SK-N-SH treated with all-trans-retinoic acid at 6 μM for 48 hours (cell line): ENCODE measurements around the gene TMEM127.

ENCODE experiments used
- BACH2 ChIP-seq: fragments of 250-450 bp; sonication (Bioruptor Pico); IDR thresholded peaks from 2 replicates; pipeline ENCODE4 v1.9.0; 2021; ENCODE audit warnings: mild to moderate bottlenecking, borderline replicate concordance
- CREB5 ChIP-seq: fragments of 250-450 bp; sonication (Bioruptor Pico); IDR thresholded peaks from 2 replicates; pipeline ENCODE4 v1.5.1; 2020; ENCODE audit warnings: low read depth, mild to moderate bottlenecking, moderate library complexity
- CSRNP3 ChIP-seq: fragments of 250-450 bp; sonication (Bioruptor Pico); IDR thresholded peaks from 2 replicates; pipeline ENCODE4 v1.5.1; 2021; ENCODE audit warnings: mild to moderate bottlenecking, moderate library complexity
- ESRRG ChIP-seq: fragments of 250-450 bp; sonication (Bioruptor Pico); IDR thresholded peaks from 2 replicates; pipeline ENCODE4 v1.6.1; 2021; ENCODE audit warnings: mild to moderate bottlenecking
- OSR1 ChIP-seq: fragments of 250-450 bp; sonication (Bioruptor Pico); IDR thresholded peaks from 2 replicates; pipeline ENCODE4 v1.8.0; 2022; ENCODE audit warnings: moderate library complexity, mild to moderate bottlenecking, inconsistent platforms
- PATZ1 ChIP-seq: fragments of 250-450 bp; sonication (Bioruptor Pico); IDR thresholded peaks from 2 replicates; pipeline ENCODE4 v1.8.0; 2020; ENCODE audit warnings: mild to moderate bottlenecking, moderate library complexity, borderline replicate concordance
- PPARA ChIP-seq: fragments of 250-450 bp; sonication (Bioruptor Pico); IDR thresholded peaks from 2 replicates; pipeline ENCODE4 v1.5.0; 2020; ENCODE audit warnings: mild to moderate bottlenecking, borderline replicate concordance
- TCF4 ChIP-seq: fragments of 250-450 bp; sonication (Bioruptor Pico); IDR thresholded peaks from 2 replicates; pipeline ENCODE4 v1.8.0; 2021; ENCODE audit warnings: mild to moderate bottlenecking, moderate library complexity, borderline replicate concordance
- TOX ChIP-seq: fragments of 250-450 bp; sonication (Bioruptor Pico); IDR thresholded peaks from 2 replicates; pipeline ENCODE4 v1.8.0; 2021; ENCODE audit warnings: mild to moderate bottlenecking, moderate library complexity, borderline replicate concordance
- ZC3H10 ChIP-seq: fragments of 250-450 bp; sonication (Bioruptor Pico); IDR thresholded peaks from 2 replicates; pipeline ENCODE4 v1.5.1; 2021; ENCODE audit warnings: mild to moderate bottlenecking, moderate library complexity
- ZFP30 ChIP-seq: fragments of 450-650 bp; formaldehyde crosslinking; IDR thresholded peaks from 2 replicates; pipeline ENCODE4 v1.5.0; 2022; ENCODE audit warnings: mild to moderate bottlenecking, moderate library complexity

GRCh38 chr2:96264086-96264485, 1.7 kb downstream of the TMEM127 start:
- TF ChIP-seq PATZ1 (CRISPR knock-in tag) = no peak
- no peak for TF ChIP-seq ZFP30 (CRISPR knock-in tag)
- TF ChIP-seq BACH2 (CRISPR knock-in tag) = no peak
- TF ChIP-seq CREB5 (CRISPR knock-in tag) = no peak
- no peak for TF ChIP-seq CSRNP3 (CRISPR knock-in tag)
- no peak for TF ChIP-seq TCF4
- TF ChIP-seq ESRRG (CRISPR knock-in tag) = no peak
- no peak for TF ChIP-seq PPARA (CRISPR knock-in tag)
- no peak for TF ChIP-seq OSR1 (CRISPR knock-in tag)
- TF ChIP-seq TOX (CRISPR knock-in tag) = no peak
- no peak for TF ChIP-seq ZC3H10
